H1 (cell line): Measurements from ENCODE around the gene RWDD1. TPM values are rescaled to one million over a fixed set of nuclear protein-coding genes. Genes with fewer than 3 reads are reported as not detected.

ENCODE experiments used
- CTCF ChIA-PET: fragments of 300-600 bp; sonication (Branson Sonifier 250); formaldehyde crosslinking; loops from one replicate; lab custom pipeline; 2021; ENCODE audit not compliant: partially characterized antibody; lab: Charles Lee
- POLR2A ChIA-PET: fragments of 300-600 bp; sonication (Branson Sonifier 250); formaldehyde crosslinking; loops from one replicate; lab custom pipeline; 2021; ENCODE audit warnings: inconsistent platforms; ENCODE audit not compliant: partially characterized antibody; lab: Charles Lee
- DNase-seq, 2 experiments: peaks; one replicate each; pipeline versions ENCODE4 v3.0.0 to v3.0.0-alpha.2; 2010 to 2022; ENCODE audit warnings: low spot score in 2 of 2, low read depth in 1 of 2, mixed read lengths in 1 of 2
- FAIRE-seq: peaks from 2 replicates; lab custom pipeline; 2011; peaks lifted over from hg19 to GRCh38; lab: Jason Lieb, UNC
- H2AFZ ChIP-seq: 2 replicates; pipeline ENCODE4 v1.8.1; 2012; ENCODE audit warnings: low read length, inconsistent platforms
- H2AK5ac ChIP-seq: 2 replicates; pipeline ENCODE4 v1.6.1; 2013; ENCODE audit warnings: low read depth, low read length
- H2BK120ac ChIP-seq: replicated peaks from 2 replicates; pipeline ENCODE3; 2013; ENCODE audit warnings: low read depth, low read length, inconsistent platforms
- H2BK12ac ChIP-seq: 2 replicates; pipeline ENCODE4 v1.6.1; 2013; ENCODE audit warnings: low read depth, low read length
- H2BK15ac ChIP-seq: 2 replicates; pipeline ENCODE4 v1.6.1; 2013; ENCODE audit warnings: low read length
- H2BK20ac ChIP-seq: 2 replicates; pipeline ENCODE4 v1.6.1; 2013; ENCODE audit warnings: low read length
- H2BK5ac ChIP-seq: 2 replicates; pipeline ENCODE4 v1.6.1; 2013; ENCODE audit warnings: low read depth, low read length
- H3K14ac ChIP-seq: 2 replicates; pipeline ENCODE4 v1.6.1; 2013; ENCODE audit warnings: inconsistent platforms; ENCODE audit not compliant: insufficient read length
- H3K18ac ChIP-seq: 2 replicates; pipeline ENCODE4 v1.6.1; 2013; ENCODE audit warnings: low read length; ENCODE audit errors: extremely low read depth
- H3K23ac ChIP-seq: 2 replicates; pipeline ENCODE4 v1.6.1; 2013; ENCODE audit warnings: inconsistent platforms; ENCODE audit not compliant: insufficient read length
- H3K23me2 ChIP-seq: 2 replicates; pipeline ENCODE4 v1.6.1; 2013; ENCODE audit warnings: low read depth, low read length
- H3K27ac ChIP-seq: 2 replicates; pipeline ENCODE4 v1.6.1; 2011; ENCODE audit warnings: low read depth, low read length, inconsistent platforms
- H3K27me3 ChIP-seq, 4 experiments: replicated peaks in 1 of 4; 1 replicate in 1 of 4; 2 replicates in 3 of 4; pipeline versions ENCODE4 v1.6.1 to v1.8.1; 2011 to 2013; ENCODE audit warnings: low read length in 3 of 4, mild to moderate bottlenecking in 3 of 4, inconsistent platforms in 2 of 4, mixed read lengths in 2 of 4, moderate library complexity in 1 of 4; ENCODE audit not compliant: control insufficient read depth in 3 of 4, insufficient read depth in 3 of 4; ENCODE audit errors: extremely low read depth in 1 of 4
- H3K36me3 ChIP-seq, 4 experiments: 2 replicates each; pipeline versions ENCODE4 v1.6.1 to v1.8.1; 2011 to 2013; ENCODE audit warnings: mild to moderate bottlenecking in 4 of 4, low read length in 3 of 4, moderate library complexity in 2 of 4, control low read depth in 1 of 4, inconsistent platforms in 1 of 4; ENCODE audit not compliant: insufficient read depth in 4 of 4, control insufficient read depth in 2 of 4
- H3K4ac ChIP-seq: replicated peaks from 2 replicates; pipeline ENCODE3; 2013; ENCODE audit warnings: low read length, low read depth, mixed read lengths, inconsistent platforms; ENCODE audit not compliant: insufficient read length
- H3K4me1 ChIP-seq, 4 experiments: replicated peaks in 1 of 4; 1 replicate in 1 of 4; 2 replicates in 3 of 4; pipeline versions ENCODE4 v1.6.1 to v1.8.1; 2011 to 2013; ENCODE audit warnings: low read length in 3 of 4, inconsistent platforms in 2 of 4, mixed read lengths in 1 of 4; ENCODE audit not compliant: insufficient read depth in 4 of 4, control insufficient read depth in 3 of 4
- H3K4me2 ChIP-seq, 2 experiments: 2 replicates each; pipeline versions ENCODE4 v1.6.1 to v1.8.1; 2011 to 2013; ENCODE audit warnings: low read depth in 2 of 2, low read length in 2 of 2, control low read depth in 1 of 2, inconsistent platforms in 1 of 2, mild to moderate bottlenecking in 1 of 2; ENCODE audit not compliant: insufficient read depth in 1 of 2
- H3K4me3 ChIP-seq, 4 experiments: fragments of 200-600, 300-600 bp in 1 of 4; sonication (generic), shearing (Covaris generic), sonication (Bioruptor Twin) in 1 of 4; 2 replicates each; pipeline versions ENCODE4 v1.5.1 to v1.8.1; 2011 to 2016; ENCODE audit warnings: low read length in 4 of 4, low read depth in 3 of 4, control low read depth in 2 of 4, inconsistent platforms in 2 of 4, mild to moderate bottlenecking in 2 of 4, mixed read lengths in 1 of 4, moderate library complexity in 1 of 4; ENCODE audit not compliant: insufficient read depth in 2 of 4; ENCODE audit errors: extremely low read depth in 1 of 4
- H3K56ac ChIP-seq: replicated peaks from 2 replicates; pipeline ENCODE3; 2013; ENCODE audit warnings: low read depth, mild to moderate bottlenecking, mixed read lengths, low read length, inconsistent platforms; ENCODE audit not compliant: insufficient read length
- H3K79me1 ChIP-seq: 2 replicates; pipeline ENCODE4 v1.6.1; 2013; ENCODE audit warnings: low read depth, low read length, control low read depth
- H3K79me2 ChIP-seq, 2 experiments: 2 replicates each; pipeline versions ENCODE4 v1.6.1 to v1.8.1; 2012 to 2013; ENCODE audit warnings: low read length in 2 of 2, mild to moderate bottlenecking in 2 of 2, inconsistent platforms in 1 of 2; ENCODE audit not compliant: insufficient read depth in 2 of 2, control insufficient read depth in 1 of 2
- H3K9ac ChIP-seq, 4 experiments: replicated peaks in 1 of 4; 1 replicate in 1 of 4; 2 replicates in 3 of 4; pipeline versions ENCODE4 v1.6.1 to v1.8.1; 2011 to 2013; ENCODE audit warnings: low read depth in 3 of 4, low read length in 3 of 4, control low read depth in 2 of 4, mild to moderate bottlenecking in 2 of 4, moderate library complexity in 2 of 4, inconsistent platforms in 1 of 4; ENCODE audit errors: extremely low read depth in 1 of 4
- H3K9me3 ChIP-seq, 2 experiments: 2 replicates each; pipeline versions ENCODE4 v1.6.1 to v1.8.1; 2012 to 2013; ENCODE audit warnings: mild to moderate bottlenecking in 2 of 2, moderate library complexity in 2 of 2, control low read depth in 1 of 2, inconsistent platforms in 1 of 2, low read depth in 1 of 2, low read length in 1 of 2, mixed read lengths in 1 of 2; ENCODE audit not compliant: insufficient read depth in 2 of 2
- H4K20me1 ChIP-seq, 2 experiments: replicated peaks in 1 of 2; 2 replicates each; pipeline versions ENCODE3 to v1.8.1; 2011 to 2013; ENCODE audit warnings: inconsistent platforms in 2 of 2, low read length in 2 of 2, mild to moderate bottlenecking in 1 of 2; ENCODE audit not compliant: insufficient read depth in 2 of 2, control insufficient read depth in 1 of 2
- H4K5ac ChIP-seq: 2 replicates; pipeline ENCODE4 v1.6.1; 2013; ENCODE audit warnings: low read length, low read depth, mixed read lengths, inconsistent platforms; ENCODE audit not compliant: insufficient read length
- H4K8ac ChIP-seq: 2 replicates; pipeline ENCODE4 v1.8.0; 2013; ENCODE audit warnings: mild to moderate bottlenecking, moderate library complexity, low read length, inconsistent platforms; ENCODE audit not compliant: insufficient read depth; ENCODE audit errors: extremely low read depth
- H4K91ac ChIP-seq: replicated peaks from 2 replicates; pipeline ENCODE3; 2013; ENCODE audit warnings: low read length, mixed read lengths, inconsistent platforms; ENCODE audit not compliant: insufficient read length
- KDM4A ChIP-seq: IDR thresholded peaks from one replicate; pipeline ENCODE4 v1.7.1; 2012; ENCODE audit warnings: low read depth, mild to moderate bottlenecking, moderate library complexity, low read length, inconsistent platforms; ENCODE audit not compliant: severe bottlenecking
- SAP30 ChIP-seq: fragments of 300-600 bp; sonication (generic); IDR thresholded peaks from 2 replicates; pipeline ENCODE4 v1.7.1; 2012; ENCODE audit warnings: low read length, moderate library complexity, mild to moderate bottlenecking, inconsistent platforms; ENCODE audit not compliant: insufficient read depth, insufficient replicate concordance
- ZNF274 ChIP-seq: IDR thresholded peaks from 2 replicates; pipeline ENCODE4 v1.7.0; 2012; ENCODE audit warnings: low read length, borderline replicate concordance; ENCODE audit errors: extremely low read depth
- WGBS, 2 experiments: shearing (Covaris generic) in 1 of 2; methylation state at CpG; one replicate each; pipeline versions ENCODE4 v1.1.6 to v1.1.7; 2013 to 2015; ENCODE audit warnings: low lambda C conversion rate in 2 of 2, mixed read lengths in 2 of 2, inconsistent platforms in 1 of 2, low coverage in 1 of 2, missing lambda C conversion rate in 1 of 2; ENCODE audit not compliant: insufficient replicate concordance in 2 of 2, insufficient coverage in 1 of 2, insufficient read length in 1 of 2; ENCODE audit errors: extremely low coverage in 1 of 2, missing lambda C conversion rate in 1 of 2; 5-methylcytosine and 5-hydroxymethylcytosine counted together
- polyA plus RNA-seq, 7 experiments: library from polyadenylated mRNA; depleted of rRNA in 3 of 7; stranded (reverse) in 5 of 7; unstranded in 2 of 7; fragments of >200 nt in 5 of 7; fragments of 200-250 nt in 2 of 7; gene quantifications; 1 replicate in 5 of 7; 2 replicates in 1 of 7; 4 replicates in 1 of 7; pipeline versions ENCODE4 v1.2.1 to v1.2.3, GENCODE V29; 2011 to 2013; ENCODE audit warnings: missing spikeins in 2 of 7, mixed read lengths in 2 of 7
- total RNA-seq: library from RNA; stranded (reverse); fragmentation: NEBNext Ultra II Directional; extraction: Animal tissue kit (Norgen Biotek cat#: 25700); gene quantifications from 2 replicates; pipeline ENCODE4 v1.2.1, GENCODE V29; 2021
- TF ChIP-seq, protein P1 (sequence below): IDR thresholded peaks from 2 replicates; pipeline ENCODE4 v1.6.1; 2012; ENCODE audit warnings: inconsistent platforms

The RWDD1 gene
- total and polyA plus RNA-seq, 2 of the 8 experiments (the other 6 are each of a cell fraction or from before 2014, with no cell fraction given) = 19.5 to 35.2 TPM

DNA sequence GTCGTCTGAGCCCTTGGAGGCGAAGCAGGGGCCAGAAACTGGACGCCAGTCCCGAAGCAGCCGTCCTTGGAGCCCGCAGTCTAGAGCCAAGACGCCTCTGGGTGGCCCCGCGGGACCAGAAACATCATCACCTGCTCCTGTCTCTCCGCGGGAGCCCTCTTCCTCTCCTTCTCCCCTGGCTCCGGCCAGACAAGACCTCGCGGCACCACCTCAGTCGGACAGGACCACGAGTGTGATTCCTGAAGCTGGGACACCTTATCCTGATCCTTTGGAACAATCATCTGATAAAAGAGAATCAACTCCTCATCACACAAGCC, 45.4 kb downstream of the RWDD1 start:
- DNase-seq = peak in 1 of 2 experiments; percentile 55
- H3K23me2 ChIP-seq = peaks cover 6% of the 10 kb centered on the region; the same call in 1 of the 2 replicates
- H2BK15ac ChIP-seq = no peak overlapping the region
- no peak overlapping the region for H3K4ac ChIP-seq
- H3K18ac ChIP-seq = no peak overlapping the region
- ChIA-PET CTCF (interaction anchor here (0.6 to 2.2 kb wide), 5 partner anchors 9 to 280 kb away, joined by 3 to 6 read pairs (median 3); no protein-coding TSS in a partner anchor), POLR2A (interaction anchor here (0.6 to 2.9 kb wide), 25 partner anchors 8 to 606 kb away, joined by 3 to 25 read pairs (median 4); partner anchors contain the start of genes FAM162B, RWDD1, TSPYL1 and TSPYL4)
- H3K27ac ChIP-seq = no peak overlapping the region
- peak overlapping the region in 2 of 4 experiments; percentile 32 to 40; a peak in 3 of 7 replicates for H3K9ac ChIP-seq
- H4K91ac ChIP-seq = no peak overlapping the region
- peak overlapping the region; percentile 63 to 96 for H3K4me2 ChIP-seq
- no peaks in the 10 kb centered on the region for H3K79me1 ChIP-seq
- 6% methylated on average over 16 of the region's 16 CpGs; no CpG with 5 or more reads in 1 of the 2 experiments for WGBS, 2 experiments
- peak overlapping the region; percentile 62 to 91 (median 72) for H3K4me3 ChIP-seq
- H2BK12ac ChIP-seq = no peak overlapping the region
- no peak overlapping the region for H3K14ac ChIP-seq
- no peak overlapping the region for H4K5ac ChIP-seq
- no peak overlapping the region for H2AK5ac ChIP-seq
- no peaks in the 10 kb centered on the region for H3K36me3 ChIP-seq
- peaks cover 0 to 11% (median 4%) of the 10 kb centered on the region in 4 experiments; a peak in 5 of 7 replicates for H3K27me3 ChIP-seq
- no peaks in the 10 kb centered on the region for H3K79me2 ChIP-seq
- no peak overlapping the region for H3K23ac ChIP-seq
- H2AFZ ChIP-seq = peak overlapping the region; percentile 94
- no peak overlapping the region for H2BK5ac ChIP-seq
- no peak overlapping the region for H2BK120ac ChIP-seq
- H3K4me1 ChIP-seq = peaks cover 0 to 4% (median 0%) of the 10 kb centered on the region in 4 experiments; a peak in 4 of 7 replicates
- H4K20me1 ChIP-seq = no peaks in the 10 kb centered on the region
- no peak overlapping the region for H2BK20ac ChIP-seq
- H4K8ac ChIP-seq = no peak overlapping the region
- no peaks in the 10 kb centered on the region for H3K9me3 ChIP-seq
- H3K56ac ChIP-seq = no peak overlapping the region
- FAIRE-seq = no peak
- TF ChIP-seq ZNF274 (no peak), SAP30 (peak; percentile 30), KDM4A (peak; percentile 20)
- TF ChIP-seq, protein P1, sequence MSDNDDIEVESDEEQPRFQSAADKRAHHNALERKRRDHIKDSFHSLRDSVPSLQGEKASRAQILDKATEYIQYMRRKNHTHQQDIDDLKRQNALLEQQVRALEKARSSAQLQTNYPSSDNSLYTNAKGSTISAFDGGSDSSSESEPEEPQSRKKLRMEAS = 0 out of 2 replicates have a peak, but pooled peaks have one; percentile 16
